NCI-H446 treated with DMSO at 0.1 percent for 48 hours (cell line): ENCODE data around the gene FBN1.

Experiments used
- DNase-seq: peaks from one replicate; lab custom pipeline; 2025; lab: John Stamatoyannopoulos, UW

The FBN1 gene

DNA sequence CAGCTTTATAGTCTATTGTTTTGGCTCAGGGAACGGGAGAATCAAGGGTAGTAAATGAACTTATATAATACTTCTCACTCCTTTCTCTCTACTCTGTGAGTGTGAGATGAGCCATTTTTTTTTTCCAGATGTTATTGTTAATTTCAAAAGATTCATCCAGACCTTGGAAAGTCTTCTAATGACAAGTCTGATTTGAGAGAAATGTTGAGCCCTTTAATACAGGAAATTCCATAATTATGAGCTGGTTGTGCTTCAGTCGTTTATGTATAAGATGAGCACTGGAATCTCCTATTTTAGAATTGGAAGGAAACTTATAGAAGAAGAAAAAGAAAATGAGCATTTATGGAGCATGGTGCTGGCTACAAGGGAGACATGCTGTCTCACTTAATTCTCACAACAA is 92.0 kb downstream of the FBN1 start:
- no peak for DNase-seq

DNA sequence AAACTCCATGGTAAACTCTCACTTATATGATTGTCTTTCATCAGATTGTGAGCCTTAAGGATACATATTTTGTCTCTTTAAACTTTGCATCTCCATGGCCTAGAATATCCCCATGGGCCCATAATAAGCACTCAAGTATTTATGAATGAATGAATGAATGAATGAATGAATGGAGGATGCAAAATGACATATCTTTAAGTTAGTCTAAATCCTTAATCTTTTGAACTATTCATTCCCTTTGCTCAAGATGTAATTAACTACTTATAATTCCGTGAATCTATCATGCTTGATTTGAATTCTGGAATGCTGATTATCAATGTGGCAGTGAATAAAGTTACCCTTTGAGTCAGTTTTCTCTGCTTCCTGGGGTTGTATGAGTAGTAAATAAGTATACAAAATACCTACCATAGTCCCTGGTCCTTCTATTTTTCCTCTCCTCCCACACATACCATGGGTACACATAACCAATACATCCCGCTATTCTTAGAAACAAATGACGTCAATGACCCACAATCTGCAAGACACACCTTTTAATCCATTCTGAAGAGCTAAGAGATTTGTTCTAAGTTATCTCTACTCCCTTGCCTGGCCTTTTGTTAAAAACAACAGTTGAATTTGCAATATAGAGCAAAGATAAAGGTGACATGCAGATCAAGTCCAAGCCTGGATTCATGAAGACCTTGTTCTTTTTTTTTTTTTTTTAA is 94.5 kb downstream of the FBN1 start:
- DNase-seq: no peak

- DNase-seq: no peak
Measured at GRCh38 chr15:48548455-48548854, 97.1 kb downstream of the FBN1 start.

GRCh38 chr15:48547286-48547685 is 98.2 kb downstream of the FBN1 start:
- no peak for DNase-seq

DNA sequence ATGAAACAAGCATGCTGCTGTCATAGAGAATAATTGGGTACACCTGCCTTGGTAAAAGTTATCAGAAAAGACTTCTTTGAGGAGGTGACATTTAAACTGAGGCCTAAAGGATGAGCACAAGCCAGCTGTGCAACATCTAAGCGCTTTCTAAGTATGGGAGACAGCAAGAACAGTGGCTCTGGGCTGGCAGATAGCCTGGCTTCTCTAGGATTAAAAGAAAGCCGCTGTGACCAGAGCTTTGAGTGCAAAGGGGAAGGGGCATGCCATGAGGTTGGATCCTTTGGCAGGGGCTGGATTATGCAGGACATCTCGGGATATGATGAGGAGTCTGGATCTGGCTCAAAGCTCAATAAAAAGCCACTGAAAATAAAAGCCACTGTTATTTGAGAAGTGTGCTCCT is 99.2 kb downstream of the FBN1 start:
- DNase-seq: no peak

- DNase-seq: no peak
Measured at GRCh38 chr15:48544778-48545177, 100.7 kb downstream of the FBN1 start.

- DNase-seq: no peak
Measured at GRCh38 chr15:48541341-48542278, 103.9 kb downstream of the FBN1 start.

DNA sequence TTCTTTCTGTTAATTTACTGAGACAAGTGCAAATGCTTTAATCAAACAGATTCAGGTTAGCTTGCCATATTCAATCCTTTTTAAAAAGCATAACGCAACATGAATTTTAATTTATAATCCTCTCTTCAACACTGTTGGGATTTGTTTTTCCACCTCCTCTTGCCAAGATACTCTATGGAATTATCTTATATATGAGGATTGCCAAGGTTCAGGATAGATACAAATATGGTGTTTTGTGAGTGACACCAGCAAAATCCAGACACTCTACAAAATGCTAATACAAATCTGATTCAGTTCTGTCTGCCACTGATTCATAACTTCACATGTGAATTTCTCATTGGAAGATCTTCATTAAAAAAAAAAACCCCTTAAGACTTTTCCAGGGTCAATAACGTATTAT is 104.8 kb downstream of the FBN1 start:
- no peak for DNase-seq

DNA sequence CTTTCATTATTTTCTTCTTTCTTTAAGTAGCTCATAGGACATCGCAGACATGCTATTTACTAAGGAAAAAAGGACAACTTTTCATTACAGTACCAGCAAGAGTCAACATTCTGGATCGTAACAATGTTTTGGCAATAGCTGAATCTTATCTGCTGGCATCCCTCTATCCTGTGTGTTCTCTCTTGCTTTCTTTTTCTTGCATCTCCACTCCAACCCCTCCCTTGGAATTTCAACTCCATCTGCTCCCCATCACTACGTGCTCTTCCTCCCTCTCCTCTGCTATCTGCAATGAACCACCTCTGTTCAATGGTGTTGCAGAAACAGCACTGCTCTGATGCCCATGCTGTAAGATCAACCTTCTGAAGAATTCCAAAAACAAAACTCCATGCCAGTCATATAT is 106.6 kb downstream of the FBN1 start:
- no peak for DNase-seq

DNA sequence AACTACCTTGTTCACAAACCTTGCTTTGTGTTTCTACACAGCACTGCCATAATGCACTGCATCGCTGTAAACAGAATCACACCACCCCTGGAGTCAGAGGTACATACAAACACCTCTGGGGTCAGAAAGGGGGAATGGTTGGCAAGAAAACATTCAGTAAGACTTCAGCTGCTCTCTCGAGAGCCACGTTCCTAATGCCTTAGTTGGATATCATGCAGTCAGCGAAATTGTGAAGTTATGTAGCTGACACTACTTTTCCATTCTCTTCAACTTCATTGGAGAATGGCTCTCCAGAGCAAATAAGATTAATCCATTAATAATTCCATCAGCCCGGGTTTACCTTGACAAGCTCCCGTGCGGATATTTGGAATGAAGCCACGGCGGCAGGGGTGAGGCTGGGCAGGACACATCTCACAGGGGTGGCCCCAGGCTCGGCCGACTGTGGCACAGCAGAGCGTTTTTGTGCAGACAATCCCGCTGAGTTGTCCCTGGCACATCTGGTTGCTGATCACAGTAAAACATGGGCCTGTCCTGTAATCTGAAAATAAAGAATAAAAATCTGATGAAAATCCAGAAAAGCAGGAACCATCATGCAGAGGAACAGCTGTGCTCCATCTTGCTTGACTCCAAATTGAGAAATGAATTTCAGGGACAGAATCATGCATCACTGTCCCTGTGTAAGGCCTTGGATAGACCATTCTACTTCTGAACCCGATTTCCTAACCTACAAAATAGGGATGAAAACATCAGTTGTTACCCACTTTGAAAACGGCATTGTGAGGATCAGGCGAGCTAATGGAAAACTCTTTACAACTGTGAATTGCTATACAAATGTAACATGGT is 108.0 kb downstream of the FBN1 start:
- no peak for DNase-seq

GRCh38 chr15:48536681-48537091 is 108.8 kb downstream of the FBN1 start:
- no peak for DNase-seq

DNA sequence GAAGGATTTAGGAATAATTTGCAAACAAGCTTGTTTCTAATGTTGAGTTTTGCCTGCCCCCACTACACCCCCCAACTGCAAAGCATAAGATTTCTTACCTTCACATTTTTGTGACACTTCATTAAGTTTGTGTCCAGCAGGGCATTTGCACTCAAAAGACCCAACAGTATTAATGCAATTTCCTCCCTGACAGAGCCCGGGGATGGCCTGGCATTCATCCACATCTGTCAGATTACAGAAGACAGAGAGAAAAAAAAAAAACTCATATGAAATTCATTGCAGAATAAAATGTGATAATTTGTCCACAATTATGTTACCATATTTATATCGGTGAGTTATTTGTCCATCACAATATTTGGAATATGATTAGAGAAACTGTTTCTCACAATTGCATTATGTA is 111.5 kb downstream of the FBN1 start:
- DNase-seq: no peak

DNA sequence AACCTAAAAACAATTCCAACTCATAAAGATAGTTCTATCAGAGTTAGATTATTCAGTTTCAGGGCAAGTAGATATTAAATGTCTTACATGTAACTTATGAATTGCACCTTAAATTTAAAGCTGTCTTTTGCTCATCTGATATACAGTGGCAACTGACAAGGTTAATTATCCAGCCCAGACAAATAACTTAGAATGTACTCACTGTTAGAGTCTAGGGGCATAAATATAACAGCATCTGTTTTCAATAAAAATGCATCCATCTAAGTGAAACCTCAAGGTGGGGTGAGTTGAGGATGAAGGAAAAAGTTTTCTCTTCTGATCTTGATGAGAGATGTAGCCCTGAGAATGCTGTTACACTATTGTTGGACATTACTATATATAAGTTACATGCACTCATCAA is 112.6 kb downstream of the FBN1 start:
- DNase-seq: no peak

GRCh38 chr15:48530528-48530927 is 115.0 kb downstream of the FBN1 start:
- no peak for DNase-seq

DNA sequence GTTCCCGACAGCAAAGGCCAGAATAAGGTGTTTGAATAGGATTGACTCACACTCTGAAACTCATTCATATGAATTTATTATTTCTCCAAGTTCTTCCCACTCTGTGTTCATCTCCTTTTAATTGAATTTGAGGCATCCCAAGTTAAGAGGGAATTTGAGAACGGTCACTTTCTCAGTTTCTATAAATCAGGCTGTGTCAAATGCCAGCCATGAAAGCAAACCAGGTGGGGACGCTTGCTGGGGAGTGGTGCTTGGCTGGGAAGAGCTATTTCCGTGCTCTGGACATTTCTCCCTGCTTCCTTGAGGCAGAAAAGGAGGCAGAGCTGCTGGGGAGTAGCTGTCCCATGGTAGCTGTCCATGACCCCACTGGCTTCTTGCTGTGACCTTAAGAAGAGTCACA is 116.6 kb downstream of the FBN1 start:
- no peak for DNase-seq

DNA sequence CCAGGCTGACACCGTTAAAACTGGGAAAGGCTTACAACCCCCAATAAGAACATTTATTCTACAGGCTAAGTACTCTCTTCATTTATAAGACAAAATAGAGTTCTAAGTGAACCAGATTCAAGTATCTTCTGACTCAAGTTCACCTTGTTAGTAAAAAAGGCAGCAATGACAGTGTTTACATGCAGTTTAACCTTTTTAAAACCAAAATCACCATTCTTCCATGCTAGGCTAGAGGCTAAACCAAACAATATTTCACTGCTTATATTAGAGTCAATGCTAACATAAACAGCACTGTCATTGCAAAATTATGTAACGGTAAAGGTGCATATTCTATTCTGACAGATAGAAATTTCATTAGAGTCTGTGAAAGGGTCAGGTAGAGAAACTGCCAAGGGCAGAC is 118.0 kb downstream of the FBN1 start:
- DNase-seq: no peak

- no peak for DNase-seq
Measured at GRCh38 chr15:48522911-48523310, 122.6 kb downstream of the FBN1 start.

GRCh38 chr15:48522123-48522522 is 123.4 kb downstream of the FBN1 start:
- DNase-seq: no peak

- DNase-seq: no peak
Measured at GRCh38 chr15:48520376-48521155, 124.9 kb downstream of the FBN1 start.

DNA sequence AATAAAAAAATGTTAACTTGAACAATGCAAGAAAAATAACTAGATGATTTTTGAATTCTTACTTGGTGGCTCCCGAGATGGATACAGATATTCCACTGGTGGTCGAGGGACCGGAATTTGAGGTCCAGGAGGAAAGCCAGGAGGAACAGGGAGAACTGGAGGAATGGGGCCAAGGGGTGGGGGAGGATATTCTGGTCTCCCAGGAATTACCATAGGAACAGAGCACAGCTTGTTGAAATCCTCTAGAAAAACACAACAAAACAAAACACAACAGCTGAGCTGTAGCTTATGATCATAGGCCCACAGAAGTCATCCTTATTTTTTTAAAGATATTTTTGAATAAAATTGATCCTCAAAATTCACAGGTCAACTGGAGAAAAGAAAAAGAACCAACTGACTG is 129.4 kb downstream of the FBN1 start:
- no peak for DNase-seq

GRCh38 chr15:48515500-48515899 is 130.0 kb downstream of the FBN1 start:
- DNase-seq: no peak
